GM19452 (cell line): ENCODE data around the gene SLC17A3.

Experiments used
- ATAC-seq: cut with Tn5 transposase; IDR thresholded peaks from one replicate; pipeline ENCODE4 v1.9.1; 2021; ENCODE audit not compliant: unreplicated experiment

SLC17A3 gene

GRCh38 chr6:25892877-25893276, 18.8 kb upstream of the SLC17A3 start:
- ATAC-seq = no peak

- ATAC-seq = no peak
Observed at GRCh38 chr6:25889877-25890853, 16.1 kb upstream of the SLC17A3 start.

GRCh38 chr6:25888626-25889025, 14.6 kb upstream of the SLC17A3 start:
- ATAC-seq = no peak

- ATAC-seq = no peak
Observed at GRCh38 chr6:25886066-25886465, 12.0 kb upstream of the SLC17A3 start.

GRCh38 chr6:25883991-25884390, 9.9 kb upstream of the SLC17A3 start:
- no peak for ATAC-seq

- ATAC-seq = no peak
Observed at GRCh38 chr6:25883536-25883935, 9.5 kb upstream of the SLC17A3 start.

GRCh38 chr6:25882051-25882496, 8.0 kb upstream of the SLC17A3 start:
- ATAC-seq = no peak

- no peak for ATAC-seq
Observed at GRCh38 chr6:25880601-25881000, 6.6 kb upstream of the SLC17A3 start.

GRCh38 chr6:25878721-25879322, 4.8 kb upstream of the SLC17A3 start:
- no peak for ATAC-seq

- no peak for ATAC-seq
Observed at GRCh38 chr6:25875926-25876602, 2.0 kb upstream of the SLC17A3 start.

- ATAC-seq = no peak
Observed at GRCh38 chr6:25875563-25875905, 1.5 kb upstream of the SLC17A3 start.

GRCh38 chr6:25874822-25875562, 949 bp upstream of the SLC17A3 start:
- no peak for ATAC-seq

- ATAC-seq = no peak
Observed at GRCh38 chr6:25872814-25873213, 1.2 kb downstream of the SLC17A3 start.

GRCh38 chr6:25869840-25870239, 4.2 kb downstream of the SLC17A3 start:
- no peak for ATAC-seq

- no peak for ATAC-seq
Observed at GRCh38 chr6:25868436-25869183, 5.4 kb downstream of the SLC17A3 start.

- ATAC-seq = no peak
Observed at GRCh38 chr6:25866011-25866410, 8.0 kb downstream of the SLC17A3 start.

GRCh38 chr6:25863360-25863759, 10.7 kb downstream of the SLC17A3 start:
- no peak for ATAC-seq

GRCh38 chr6:25862199-25862598, 11.8 kb downstream of the SLC17A3 start:
- ATAC-seq = no peak

GRCh38 chr6:25852756-25853155, 21.3 kb downstream of the SLC17A3 start:
- no peak for ATAC-seq

GRCh38 chr6:25851961-25852360, 22.1 kb downstream of the SLC17A3 start:
- no peak for ATAC-seq
